Glutamatergic neuron (in vitro differentiated cells): Measurements from ENCODE around the gene APC2. TPM values are rescaled to one million over a fixed set of nuclear protein-coding genes. Genes with fewer than 3 reads are reported as not detected.

Experiments
- DNase-seq: peaks from one replicate; pipeline ENCODE4 v3.0.0; 2022
- H3K27ac Mint-ChIP-seq: one replicate; pipeline ENCODE4 v1.8.0; 2020; ENCODE audit warnings: mild to moderate bottlenecking, mixed read lengths, inconsistent platforms; ENCODE audit not compliant: unreplicated experiment
- H3K27me3 Mint-ChIP-seq: one replicate; pipeline ENCODE4 v1.8.0; 2020; ENCODE audit warnings: mild to moderate bottlenecking, moderate library complexity, mixed read lengths, inconsistent platforms; ENCODE audit not compliant: unreplicated experiment
- H3K36me3 Mint-ChIP-seq: one replicate; pipeline ENCODE4 v1.8.0; 2020; ENCODE audit warnings: mild to moderate bottlenecking, mixed read lengths, inconsistent platforms; ENCODE audit not compliant: unreplicated experiment
- H3K4me1 Mint-ChIP-seq: one replicate; pipeline ENCODE4 v1.8.0; 2020; ENCODE audit warnings: mild to moderate bottlenecking, low read depth, mixed read lengths, inconsistent platforms; ENCODE audit not compliant: unreplicated experiment
- H3K4me3 Mint-ChIP-seq: one replicate; pipeline ENCODE4 v1.8.0; 2020; ENCODE audit warnings: mild to moderate bottlenecking, mixed read lengths, inconsistent platforms; ENCODE audit not compliant: unreplicated experiment
- H3K9me3 Mint-ChIP-seq: one replicate; pipeline ENCODE4 v1.8.0; 2020; ENCODE audit warnings: mild to moderate bottlenecking, moderate library complexity, mixed read lengths, inconsistent platforms; ENCODE audit not compliant: unreplicated experiment
- CTCF ChIP-seq: fragments of 200-600 bp; sonication (generic); IDR thresholded peaks from one replicate; pipeline ENCODE4 v1.5.0; 2021; ENCODE audit not compliant: partially characterized antibody, unreplicated experiment
- total RNA-seq: library from RNA; stranded (reverse); fragmentation: NEBNext Ultra II Directional; extraction: Animal tissue kit (Norgen Biotek cat#: 25700); gene quantifications from one replicate; pipeline ENCODE4 v1.2.1, GENCODE V29; 2021; ENCODE audit not compliant: unreplicated experiment

APC2 gene
- total RNA-seq, 1 donor from 2014 or later, result 371 TPM

- H3K36me3 Mint-ChIP-seq, result no peaks in the 10 kb centered on the region
- H3K9me3 Mint-ChIP-seq, result peaks cover 10% of the 10 kb centered on the region
- peaks cover 23% of the 10 kb centered on the region for H3K27me3 Mint-ChIP-seq
- peak; percentile 78 for DNase-seq
- H3K27ac Mint-ChIP-seq, result no peak overlapping the region
- peak; percentile 89 for TF ChIP-seq CTCF
- H3K4me1 Mint-ChIP-seq, result no peaks in the 10 kb centered on the region
- no peak overlapping the region for H3K4me3 Mint-ChIP-seq
Measured at GRCh38 chr19:1503089-1503924, 53.4 kb downstream of the APC2 start.

- no peaks in the 10 kb centered on the region for H3K4me1 Mint-ChIP-seq
- H3K4me3 Mint-ChIP-seq, result no peak overlapping the region
- peaks cover 23% of the 10 kb centered on the region for H3K27me3 Mint-ChIP-seq
- peaks cover 12% of the 10 kb centered on the region for H3K9me3 Mint-ChIP-seq
- no peak overlapping the region for H3K27ac Mint-ChIP-seq
- no peak for DNase-seq
- no peak for TF ChIP-seq CTCF
- no peaks in the 10 kb centered on the region for H3K36me3 Mint-ChIP-seq
Measured at GRCh38 chr19:1503925-1504773, 54.2 kb downstream of the APC2 start.

- Mint-ChIP-seq H3K27me3 (peaks cover 22% of the 10 kb centered on the region), H3K9me3 (peaks cover 15% of the 10 kb centered on the region), H3K36me3 (no peaks in the 10 kb centered on the region), H3K4me1 (no peaks in the 10 kb centered on the region), H3K27ac (no peak overlapping the region), H3K4me3 (no peak overlapping the region)
- TF ChIP-seq CTCF, result no peak
- DNase-seq, result no peak
Measured at GRCh38 chr19:1505012-1505411, 55.1 kb downstream of the APC2 start.

- no peak for DNase-seq
- peaks cover 18% of the 10 kb centered on the region for H3K27me3 Mint-ChIP-seq
- H3K9me3 Mint-ChIP-seq, result peaks cover 15% of the 10 kb centered on the region
- no peaks in the 10 kb centered on the region for H3K36me3 Mint-ChIP-seq
- peak overlapping the region; percentile 46 for H3K27ac Mint-ChIP-seq
- no peak for TF ChIP-seq CTCF
- no peak overlapping the region for H3K4me3 Mint-ChIP-seq
- no peaks in the 10 kb centered on the region for H3K4me1 Mint-ChIP-seq
Measured at GRCh38 chr19:1505991-1506881, 56.3 kb downstream of the APC2 start.
